ENCODE data around the gene MBD3L2.
"Not testable (repeated sequence)": the region's sequence is repeated elsewhere in the genome, so short reads cannot be mapped to it uniquely, and the experiment has no call there.

The MBD3L2 gene
- long read RNA-seq: 0 reads

GRCh38 chr19:7049021-7049420, at the start of gene MBD3L2:
Gene MBD3L2 (plus strand): TSS chr19:7049321. CDS start chr19:7049374, 53 bp downstream.
- not testable (repeated sequence) for H3K27me3 ChIP-seq (ENCODE audit: insufficient read depth, poor library complexity, severe bottlenecking); H3K27ac ChIP-seq (replicated peaks); H3K4me3 ChIP-seq (replicated peaks; ENCODE audit: insufficient read depth, low read length); DNase-seq (ENCODE audit: low read depth in 1 of 2, low spot score in 1 of 2)

GRCh38 chr19:6999933-7000332, 49.2 kb upstream of the MBD3L2 start:
- Histone ChIP-seq H3K27me3 (ENCODE audit: insufficient read depth, poor library complexity, severe bottlenecking) (no peaks in the 10 kb centered on the region), H3K4me3 (replicated peaks; ENCODE audit: insufficient read depth, low read length) (no peak overlapping the region), H3K27ac (replicated peaks) (peak overlapping the region; percentile 7)
- TF ChIP-seq, protein P1, sequence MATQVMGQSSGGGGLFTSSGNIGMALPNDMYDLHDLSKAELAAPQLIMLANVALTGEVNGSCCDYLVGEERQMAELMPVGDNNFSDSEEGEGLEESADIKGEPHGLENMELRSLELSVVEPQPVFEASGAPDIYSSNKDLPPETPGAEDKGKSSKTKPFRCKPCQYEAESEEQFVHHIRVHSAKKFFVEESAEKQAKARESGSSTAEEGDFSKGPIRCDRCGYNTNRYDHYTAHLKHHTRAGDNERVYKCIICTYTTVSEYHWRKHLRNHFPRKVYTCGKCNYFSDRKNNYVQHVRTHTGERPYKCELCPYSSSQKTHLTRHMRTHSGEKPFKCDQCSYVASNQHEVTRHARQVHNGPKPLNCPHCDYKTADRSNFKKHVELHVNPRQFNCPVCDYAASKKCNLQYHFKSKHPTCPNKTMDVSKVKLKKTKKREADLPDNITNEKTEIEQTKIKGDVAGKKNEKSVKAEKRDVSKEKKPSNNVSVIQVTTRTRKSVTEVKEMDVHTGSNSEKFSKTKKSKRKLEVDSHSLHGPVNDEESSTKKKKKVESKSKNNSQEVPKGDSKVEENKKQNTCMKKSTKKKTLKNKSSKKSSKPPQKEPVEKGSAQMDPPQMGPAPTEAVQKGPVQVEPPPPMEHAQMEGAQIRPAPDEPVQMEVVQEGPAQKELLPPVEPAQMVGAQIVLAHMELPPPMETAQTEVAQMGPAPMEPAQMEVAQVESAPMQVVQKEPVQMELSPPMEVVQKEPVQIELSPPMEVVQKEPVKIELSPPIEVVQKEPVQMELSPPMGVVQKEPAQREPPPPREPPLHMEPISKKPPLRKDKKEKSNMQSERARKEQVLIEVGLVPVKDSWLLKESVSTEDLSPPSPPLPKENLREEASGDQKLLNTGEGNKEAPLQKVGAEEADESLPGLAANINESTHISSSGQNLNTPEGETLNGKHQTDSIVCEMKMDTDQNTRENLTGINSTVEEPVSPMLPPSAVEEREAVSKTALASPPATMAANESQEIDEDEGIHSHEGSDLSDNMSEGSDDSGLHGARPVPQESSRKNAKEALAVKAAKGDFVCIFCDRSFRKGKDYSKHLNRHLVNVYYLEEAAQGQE (IDR thresholded peaks at IDR 0.05; ENCODE audit: insufficient replicate concordance, low read depth): no peak
- TF ChIP-seq, protein P2, sequence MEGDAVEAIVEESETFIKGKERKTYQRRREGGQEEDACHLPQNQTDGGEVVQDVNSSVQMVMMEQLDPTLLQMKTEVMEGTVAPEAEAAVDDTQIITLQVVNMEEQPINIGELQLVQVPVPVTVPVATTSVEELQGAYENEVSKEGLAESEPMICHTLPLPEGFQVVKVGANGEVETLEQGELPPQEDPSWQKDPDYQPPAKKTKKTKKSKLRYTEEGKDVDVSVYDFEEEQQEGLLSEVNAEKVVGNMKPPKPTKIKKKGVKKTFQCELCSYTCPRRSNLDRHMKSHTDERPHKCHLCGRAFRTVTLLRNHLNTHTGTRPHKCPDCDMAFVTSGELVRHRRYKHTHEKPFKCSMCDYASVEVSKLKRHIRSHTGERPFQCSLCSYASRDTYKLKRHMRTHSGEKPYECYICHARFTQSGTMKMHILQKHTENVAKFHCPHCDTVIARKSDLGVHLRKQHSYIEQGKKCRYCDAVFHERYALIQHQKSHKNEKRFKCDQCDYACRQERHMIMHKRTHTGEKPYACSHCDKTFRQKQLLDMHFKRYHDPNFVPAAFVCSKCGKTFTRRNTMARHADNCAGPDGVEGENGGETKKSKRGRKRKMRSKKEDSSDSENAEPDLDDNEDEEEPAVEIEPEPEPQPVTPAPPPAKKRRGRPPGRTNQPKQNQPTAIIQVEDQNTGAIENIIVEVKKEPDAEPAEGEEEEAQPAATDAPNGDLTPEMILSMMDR (IDR thresholded peaks at IDR 0.05; ENCODE audit: insufficient read depth, low read length): no peak
- TF ChIP-seq POLR2AphosphoS5 (IDR thresholded peaks at IDR 0.05; ENCODE audit: low read depth) (no peak), SPI1 (IDR thresholded peaks at IDR 0.05; ENCODE audit: borderline replicate concordance, low read depth) (no peak), GABPA (IDR thresholded peaks at IDR 0.05; ENCODE audit: low read depth) (no peak)
- peak in 1 of 2 experiments; percentile 43 for DNase-seq (ENCODE audit: low read depth in 1 of 2, low spot score in 1 of 2)

DNA sequence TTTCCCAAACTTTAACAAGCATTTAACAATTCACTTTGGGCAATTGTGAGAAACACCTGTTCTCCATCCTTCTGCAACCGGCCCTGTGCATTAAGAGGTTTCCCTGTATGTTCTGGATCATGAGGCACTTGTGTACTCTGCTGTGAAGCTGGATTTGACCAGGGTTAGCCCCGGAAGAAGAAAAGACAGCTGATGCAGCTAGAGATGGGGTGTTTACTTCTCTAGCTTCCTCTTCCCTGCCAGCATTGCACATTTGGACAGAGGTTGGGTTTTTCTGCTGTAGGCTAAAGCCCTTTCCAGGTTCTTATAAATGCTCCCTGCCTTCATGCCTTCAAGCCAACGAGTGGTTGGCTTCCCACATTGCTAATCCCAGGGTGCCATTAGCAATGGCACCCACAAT, 48.8 kb upstream of the MBD3L2 start:
- peak overlapping the region; percentile 7 for H3K27ac ChIP-seq (replicated peaks)
- H3K4me3 ChIP-seq (replicated peaks; ENCODE audit: insufficient read depth, low read length): no peak overlapping the region
- DNase-seq (ENCODE audit: low read depth in 1 of 2, low spot score in 1 of 2): peak in 1 of 2 experiments; percentile 55
- TF ChIP-seq GABPA (IDR thresholded peaks at IDR 0.05; ENCODE audit: low read depth) (no peak; the same call in 1 of the 2 replicates), SPI1 (IDR thresholded peaks at IDR 0.05; ENCODE audit: borderline replicate concordance, low read depth) (no peak), POLR2AphosphoS5 (IDR thresholded peaks at IDR 0.05; ENCODE audit: low read depth) (no peak)
- TF ChIP-seq, protein P2 (IDR thresholded peaks at IDR 0.05; ENCODE audit: insufficient read depth, low read length): no peak
- TF ChIP-seq, protein P1 (IDR thresholded peaks at IDR 0.05; ENCODE audit: insufficient replicate concordance, low read depth): no peak
- H3K27me3 ChIP-seq (ENCODE audit: insufficient read depth, poor library complexity, severe bottlenecking): no peaks in the 10 kb centered on the region

DNA sequence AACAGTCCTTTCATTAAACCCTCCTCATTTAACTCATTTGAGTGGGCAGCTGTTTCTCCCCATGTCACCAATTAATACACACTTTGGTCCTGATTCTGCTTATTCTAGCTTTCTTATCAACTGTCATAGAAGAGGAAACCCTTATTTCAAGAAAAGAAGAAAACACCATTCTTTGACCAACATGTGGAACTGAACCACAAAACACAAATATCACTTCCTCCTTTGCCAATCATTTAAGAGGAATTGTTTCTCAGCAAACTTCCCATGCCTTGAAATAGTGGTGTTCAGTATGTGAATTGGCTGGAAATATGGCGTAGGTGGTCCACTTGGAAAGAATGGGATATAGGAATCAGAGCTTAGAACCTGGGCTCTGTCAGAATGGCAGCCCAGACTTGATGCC, 48.3 kb upstream of the MBD3L2 start:
- Histone ChIP-seq H3K27me3 (ENCODE audit: insufficient read depth, poor library complexity, severe bottlenecking) (no peaks in the 10 kb centered on the region), H3K27ac (replicated peaks) (peak overlapping the region; percentile 7), H3K4me3 (replicated peaks; ENCODE audit: insufficient read depth, low read length) (no peak overlapping the region)
- TF ChIP-seq POLR2AphosphoS5 (IDR thresholded peaks at IDR 0.05; ENCODE audit: low read depth) (no peak), GABPA (IDR thresholded peaks at IDR 0.05; ENCODE audit: low read depth) (no peak), SPI1 (IDR thresholded peaks at IDR 0.05; ENCODE audit: borderline replicate concordance, low read depth) (peak; percentile 71)
- TF ChIP-seq, protein P1 (IDR thresholded peaks at IDR 0.05; ENCODE audit: insufficient replicate concordance, low read depth): no peak
- TF ChIP-seq, protein P2 (IDR thresholded peaks at IDR 0.05; ENCODE audit: insufficient read depth, low read length): no peak
- no peak for DNase-seq (ENCODE audit: low read depth in 1 of 2, low spot score in 1 of 2)
